ENCODE measurements around the gene THADA. TPM values are rescaled to one million over a fixed set of nuclear protein-coding genes. Genes with fewer than 3 reads are reported as not detected.

The THADA gene
- polyA plus RNA-seq, 4 donors = 6.3 to 13.5 (median 12.7) TPM

DNA sequence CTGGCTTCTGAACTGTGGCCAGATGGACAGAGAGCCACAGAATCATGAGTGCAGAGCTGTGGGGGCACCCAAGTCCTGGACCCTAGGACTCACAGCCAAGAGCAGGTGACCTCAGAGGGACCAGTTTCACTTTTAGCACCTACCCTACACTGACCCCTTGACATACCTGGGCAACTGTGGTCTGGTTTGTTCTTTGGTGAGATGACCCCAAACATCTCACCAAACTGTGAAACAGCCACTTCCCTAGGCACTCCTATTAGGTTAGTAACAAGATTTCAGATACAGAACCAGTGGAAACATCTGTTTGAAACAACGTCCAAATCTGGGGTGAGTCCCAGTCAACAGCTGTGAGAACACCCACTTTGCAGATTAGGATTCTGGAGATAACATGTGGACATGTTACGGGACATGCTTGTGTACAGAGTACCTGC, 367.5 kb downstream of the THADA start:
- Histone ChIP-seq H3K4me1 (ENCODE audit: control insufficient read depth in 3 of 3, insufficient read depth in 2 of 3, low read depth in 1 of 3, low read length in 2 of 3) (peaks cover 3 to 28% (median 5%) of the 10 kb centered on the region in 3 donors), H3K4me3 (ENCODE audit: low read depth in 1 of 3, low read length in 3 of 3) (no peak overlapping the region), H3K36me3 (ENCODE audit: control insufficient read depth in 3 of 3, insufficient read depth in 2 of 3, low read depth in 1 of 3, low read length in 3 of 3) (peaks cover 15 to 29% (median 18%) of the 10 kb centered on the region in 3 donors), H3K9me3 (ENCODE audit: control insufficient read depth in 2 of 2, insufficient read depth in 1 of 2, low read depth in 1 of 2, low read length in 1 of 2) (no peaks in the 10 kb centered on the region), H3K27me3 (ENCODE audit: control insufficient read depth in 3 of 3, insufficient read depth in 3 of 3, low read length in 3 of 3) (no peaks in the 10 kb centered on the region), H3K27ac (ENCODE audit: low read depth in 1 of 3, low read length in 2 of 3) (peak overlapping the region; percentile 93 to 100 (median 98))
- DNase-seq = peak; percentile 41 to 48
- FAIRE-seq = no peak
- WGBS, 3 donors = 6 to 26% (median 9%) methylated on average over 2 of the region's 2 CpGs

DNA sequence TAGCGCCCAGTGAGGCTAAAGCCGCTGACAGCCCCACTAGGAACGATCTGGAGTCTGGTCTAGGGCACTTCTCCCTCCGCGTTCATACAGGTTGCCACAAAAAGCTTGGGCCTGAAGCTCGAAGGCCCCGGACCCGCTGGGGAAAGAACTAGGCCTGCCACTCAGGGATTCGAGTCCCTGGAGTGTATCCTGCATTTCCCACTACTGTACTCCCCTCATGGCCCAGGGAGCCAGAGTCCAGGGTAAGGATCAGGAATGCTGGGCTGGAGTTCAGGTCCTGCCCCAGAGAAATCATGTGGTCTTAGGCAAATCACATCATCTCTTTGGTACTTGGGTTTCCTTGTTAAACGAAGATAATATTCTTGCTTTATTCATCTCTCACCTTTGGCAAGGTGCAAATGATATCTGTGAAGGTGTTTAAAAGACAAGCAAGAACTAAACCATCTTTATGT, 368.0 kb downstream of the THADA start:
- peak overlapping the region; percentile 93 to 100 (median 98) for H3K27ac ChIP-seq (ENCODE audit: low read depth in 1 of 3, low read length in 2 of 3)
- peaks cover 3 to 28% (median 5%) of the 10 kb centered on the region in 3 donors for H3K4me1 ChIP-seq (ENCODE audit: control insufficient read depth in 3 of 3, insufficient read depth in 2 of 3, low read depth in 1 of 3, low read length in 2 of 3)
- H3K4me3 ChIP-seq (ENCODE audit: low read depth in 1 of 3, low read length in 3 of 3) = peak overlapping the region; percentile 89 to 92 (median 91)
- FAIRE-seq (no peak), DNase-seq (peak in 1 of 2 donors; percentile 90)
- H3K36me3 ChIP-seq (ENCODE audit: control insufficient read depth in 3 of 3, insufficient read depth in 2 of 3, low read depth in 1 of 3, low read length in 3 of 3) = peaks cover 15 to 29% (median 18%) of the 10 kb centered on the region in 3 donors
- WGBS, 3 donors = 1 to 3% (median 2%) methylated on average over 10 of the region's 10 CpGs
- H3K9me3 ChIP-seq (ENCODE audit: control insufficient read depth in 2 of 2, insufficient read depth in 1 of 2, low read depth in 1 of 2, low read length in 1 of 2) = no peaks in the 10 kb centered on the region
- no peaks in the 10 kb centered on the region for H3K27me3 ChIP-seq (ENCODE audit: control insufficient read depth in 3 of 3, insufficient read depth in 3 of 3, low read length in 3 of 3)

DNA sequence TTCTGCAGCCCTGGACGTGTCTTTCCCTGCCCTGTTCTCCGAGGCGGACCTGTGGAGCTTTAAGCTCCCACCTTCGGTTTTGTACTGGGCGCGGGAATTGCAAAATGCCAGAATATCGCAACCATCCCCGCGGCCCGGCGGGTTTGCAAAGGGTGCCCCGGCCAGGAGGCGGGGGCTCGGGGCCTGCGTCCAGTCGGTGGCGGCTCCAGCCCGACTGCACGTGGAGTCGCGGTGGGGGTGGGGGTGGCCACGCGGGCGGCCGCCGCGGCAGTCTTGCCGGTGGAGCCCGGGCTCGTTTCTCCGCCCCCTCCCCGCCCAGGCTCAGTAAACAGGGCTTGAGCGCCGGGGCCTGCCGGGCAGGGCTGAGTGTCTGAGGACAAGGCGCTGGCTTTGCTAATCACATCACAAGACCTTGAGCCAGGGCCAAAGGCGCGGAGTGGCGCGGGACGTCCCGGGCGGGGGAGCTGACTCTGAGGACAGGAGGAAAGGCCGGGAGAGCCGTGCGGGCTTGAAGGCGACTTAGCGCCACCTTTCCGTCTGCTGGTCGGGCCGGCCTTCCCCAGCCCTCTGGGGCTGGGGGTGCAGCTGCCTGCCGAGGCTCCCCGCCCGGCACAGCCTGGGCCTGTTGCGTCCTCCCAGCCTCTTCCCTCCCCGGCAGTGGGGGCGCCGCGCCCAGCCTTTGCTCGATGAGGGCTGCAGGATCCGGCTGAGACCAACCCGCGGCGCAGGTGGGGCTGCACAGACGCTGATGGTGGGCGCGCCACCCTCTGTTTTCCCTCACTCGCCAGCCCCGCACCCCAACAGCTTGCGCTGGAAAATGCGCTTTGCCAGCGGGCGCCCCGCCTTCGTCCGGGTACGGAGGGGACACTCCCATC, 368.6 kb downstream of the THADA start:
- Histone ChIP-seq H3K9me3 (ENCODE audit: control insufficient read depth in 2 of 2, insufficient read depth in 1 of 2, low read depth in 1 of 2, low read length in 1 of 2) (no peaks in the 10 kb centered on the region), H3K27ac (ENCODE audit: low read depth in 1 of 3, low read length in 2 of 3) (peak overlapping the region; percentile 93 to 100 (median 98)), H3K27me3 (ENCODE audit: control insufficient read depth in 3 of 3, insufficient read depth in 3 of 3, low read length in 3 of 3) (no peaks in the 10 kb centered on the region), H3K4me1 (ENCODE audit: control insufficient read depth in 3 of 3, insufficient read depth in 2 of 3, low read depth in 1 of 3, low read length in 2 of 3) (peaks cover 3 to 28% (median 5%) of the 10 kb centered on the region in 3 donors), H3K4me3 (ENCODE audit: low read depth in 1 of 3, low read length in 3 of 3) (peak overlapping the region; percentile 89 to 92 (median 91)), H3K36me3 (ENCODE audit: control insufficient read depth in 3 of 3, insufficient read depth in 2 of 3, low read depth in 1 of 3, low read length in 3 of 3) (peaks cover 15 to 26% (median 18%) of the 10 kb centered on the region in 3 donors)
- DNase-seq = peak; percentile 97
- WGBS, 3 donors = 0 to 1% (median 0%) methylated on average over 52 to 77 of the region's 77 CpGs
- FAIRE-seq = no peak

DNA sequence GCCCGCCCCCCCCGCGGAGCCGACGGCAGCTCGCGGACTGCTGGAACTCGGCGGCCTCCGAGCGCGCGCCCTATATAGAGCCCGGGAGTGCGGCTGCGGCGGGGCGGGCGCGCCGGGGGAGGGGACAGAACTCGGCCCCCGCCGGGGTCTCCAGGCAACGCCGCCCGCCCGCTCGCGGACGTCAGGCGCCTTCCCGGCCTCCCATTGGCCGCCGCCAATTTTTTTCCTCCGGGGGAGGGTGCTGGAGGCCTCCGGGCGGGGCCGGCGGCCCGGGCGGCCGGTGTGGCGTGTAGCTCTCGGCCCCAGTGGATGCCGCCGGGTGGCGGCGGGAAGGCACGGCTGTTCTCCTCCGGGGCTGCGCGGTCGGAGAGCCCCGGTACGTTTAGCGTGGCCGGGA, 369.3 kb downstream of the THADA start, which contains the start of gene ZFP36L2:
TSS of gene ZFP36L2 (minus strand) at position 49 of the 397 bp plus-strand sequence. CDS start 291 bp downstream, outside the sequence.
- Histone ChIP-seq H3K27ac (ENCODE audit: low read depth in 1 of 3, low read length in 2 of 3) (peak within 1 kb of the TSS; percentile 93 to 100 (median 100)), H3K4me1 (ENCODE audit: control insufficient read depth in 3 of 3, insufficient read depth in 2 of 3, low read depth in 1 of 3, low read length in 2 of 3) (peaks cover 3 to 28% (median 5%) of the 10 kb centered on the region in 3 donors), H3K27me3 (ENCODE audit: control insufficient read depth in 3 of 3, insufficient read depth in 3 of 3, low read length in 3 of 3) (no peaks in the 10 kb centered on the region), H3K36me3 (ENCODE audit: control insufficient read depth in 3 of 3, insufficient read depth in 2 of 3, low read depth in 1 of 3, low read length in 3 of 3) (peaks cover 17 to 32% (median 18%) of the 10 kb centered on the region in 3 donors), H3K4me3 (ENCODE audit: low read depth in 1 of 3, low read length in 3 of 3) (peak within 1 kb of the TSS; percentile 91 to 92 (median 91)), H3K9me3 (ENCODE audit: control insufficient read depth in 2 of 2, insufficient read depth in 1 of 2, low read depth in 1 of 2, low read length in 1 of 2) (no peaks in the 10 kb centered on the region)
- WGBS, 3 donors = 0% methylated on average over 4 to 58 of the region's 58 CpGs
- DNase-seq = peak; percentile 96 to 99
- no peak for FAIRE-seq

DNA sequence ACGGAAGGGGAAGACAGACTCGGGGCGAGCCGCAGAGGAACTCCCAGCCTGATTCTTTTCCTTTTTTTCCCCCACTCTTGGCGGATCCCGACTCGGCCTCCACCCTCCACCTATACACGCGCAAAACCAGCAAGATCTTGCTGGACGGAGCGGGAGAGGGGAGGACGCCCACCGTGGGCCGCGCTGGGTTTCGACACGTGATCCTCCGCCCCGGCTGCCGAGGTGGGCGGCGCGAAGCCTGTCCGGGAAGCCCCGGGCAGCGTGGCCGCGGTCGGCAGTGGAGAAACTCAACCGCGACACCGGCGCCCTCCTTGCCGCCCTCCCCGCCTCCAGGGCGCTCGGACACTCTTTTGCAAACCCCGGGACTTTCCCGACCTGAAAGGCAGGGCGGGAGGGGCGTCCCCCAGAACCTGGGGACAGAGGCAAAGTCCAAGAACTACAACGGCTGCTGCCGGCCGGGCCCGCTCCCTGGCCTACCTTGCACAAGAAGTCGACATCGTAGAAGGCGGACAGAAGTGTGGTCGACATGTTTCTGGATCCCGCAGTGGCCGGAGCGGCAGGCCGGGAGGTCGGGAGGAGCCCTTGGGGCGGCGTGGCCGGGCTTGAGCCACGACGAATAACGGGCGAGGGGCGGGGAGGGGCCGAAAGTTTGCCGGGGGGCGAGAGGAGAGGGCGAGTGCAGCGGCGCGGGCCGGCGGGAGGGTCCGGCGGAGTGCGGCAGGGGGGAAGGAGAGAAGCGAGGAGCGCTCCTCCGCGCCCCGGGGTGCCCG, 369.9 kb downstream of the THADA start:
- H3K4me1 ChIP-seq (ENCODE audit: control insufficient read depth in 3 of 3, insufficient read depth in 2 of 3, low read depth in 1 of 3, low read length in 2 of 3) = peaks cover 3 to 32% (median 5%) of the 10 kb centered on the region in 3 donors
- peak in 1 of 2 donors; percentile 80 for DNase-seq
- peaks cover 17 to 35% (median 18%) of the 10 kb centered on the region in 3 donors for H3K36me3 ChIP-seq (ENCODE audit: control insufficient read depth in 3 of 3, insufficient read depth in 2 of 3, low read depth in 1 of 3, low read length in 3 of 3)
- WGBS, 3 donors = 0 to 1% (median 1%) methylated on average over 56 to 80 of the region's 80 CpGs
- H3K27ac ChIP-seq (ENCODE audit: low read depth in 1 of 3, low read length in 2 of 3) = peak overlapping the region; percentile 92 to 100 (median 98)
- H3K4me3 ChIP-seq (ENCODE audit: low read depth in 1 of 3, low read length in 3 of 3) = peak overlapping the region; percentile 87 to 92 (median 91)
- H3K27me3 ChIP-seq (ENCODE audit: control insufficient read depth in 3 of 3, insufficient read depth in 3 of 3, low read length in 3 of 3) = no peaks in the 10 kb centered on the region
- no peak for FAIRE-seq
- no peaks in the 10 kb centered on the region for H3K9me3 ChIP-seq (ENCODE audit: control insufficient read depth in 2 of 2, insufficient read depth in 1 of 2, low read depth in 1 of 2, low read length in 1 of 2)

DNA sequence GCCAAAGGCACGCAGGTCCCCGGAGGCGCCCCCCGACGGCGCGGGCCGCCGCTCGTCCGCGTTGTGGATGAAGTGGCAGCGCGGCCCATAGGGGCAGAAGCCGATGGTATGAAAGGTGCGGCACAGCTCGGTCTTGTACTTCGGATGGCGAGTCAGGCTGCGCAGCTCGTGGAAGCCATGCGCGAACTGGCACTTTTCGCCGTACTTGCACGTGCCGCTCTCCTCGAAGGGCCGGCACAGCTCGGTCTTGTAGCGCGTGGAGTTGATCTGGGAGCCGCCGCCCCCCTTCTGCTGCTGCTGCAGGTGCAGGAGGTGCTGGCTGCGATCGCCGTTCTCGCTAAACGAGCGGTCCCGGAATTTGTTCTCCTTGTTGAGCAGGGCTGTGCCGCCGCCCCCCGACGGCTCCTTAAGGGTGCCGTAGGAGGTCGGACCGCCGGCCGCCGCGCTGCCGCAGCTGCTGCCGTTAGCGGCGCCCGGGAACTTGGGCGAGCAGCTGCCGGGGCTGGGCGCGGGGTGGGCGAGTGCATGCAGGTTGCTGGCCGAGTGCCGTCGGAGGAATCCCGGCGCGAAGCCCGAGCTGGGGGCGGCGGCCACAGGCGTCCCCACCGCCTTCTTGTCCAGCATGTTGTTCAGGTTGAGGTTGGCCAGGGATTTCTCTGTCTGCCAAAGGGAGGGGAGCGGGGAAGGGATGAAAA, 370.6 kb downstream of the THADA start:
- H3K4me3 ChIP-seq (ENCODE audit: low read depth in 1 of 3, low read length in 3 of 3) = peak overlapping the region; percentile 87 to 92 (median 91)
- no peak for FAIRE-seq
- WGBS, 3 donors = 0 to 1% (median 1%) methylated on average over 66 to 74 of the region's 74 CpGs
- H3K9me3 ChIP-seq (ENCODE audit: control insufficient read depth in 2 of 2, insufficient read depth in 1 of 2, low read depth in 1 of 2, low read length in 1 of 2) = no peaks in the 10 kb centered on the region
- peak; percentile 46 to 80 for DNase-seq
- H3K27me3 ChIP-seq (ENCODE audit: control insufficient read depth in 3 of 3, insufficient read depth in 3 of 3, low read length in 3 of 3) = no peaks in the 10 kb centered on the region
- H3K36me3 ChIP-seq (ENCODE audit: control insufficient read depth in 3 of 3, insufficient read depth in 2 of 3, low read depth in 1 of 3, low read length in 3 of 3) = peaks cover 17 to 36% (median 18%) of the 10 kb centered on the region in 3 donors
- peak overlapping the region; percentile 92 to 100 (median 98) for H3K27ac ChIP-seq (ENCODE audit: low read depth in 1 of 3, low read length in 2 of 3)
- H3K4me1 ChIP-seq (ENCODE audit: control insufficient read depth in 3 of 3, insufficient read depth in 2 of 3, low read depth in 1 of 3, low read length in 2 of 3) = peaks cover 3 to 29% (median 5%) of the 10 kb centered on the region in 3 donors

DNA sequence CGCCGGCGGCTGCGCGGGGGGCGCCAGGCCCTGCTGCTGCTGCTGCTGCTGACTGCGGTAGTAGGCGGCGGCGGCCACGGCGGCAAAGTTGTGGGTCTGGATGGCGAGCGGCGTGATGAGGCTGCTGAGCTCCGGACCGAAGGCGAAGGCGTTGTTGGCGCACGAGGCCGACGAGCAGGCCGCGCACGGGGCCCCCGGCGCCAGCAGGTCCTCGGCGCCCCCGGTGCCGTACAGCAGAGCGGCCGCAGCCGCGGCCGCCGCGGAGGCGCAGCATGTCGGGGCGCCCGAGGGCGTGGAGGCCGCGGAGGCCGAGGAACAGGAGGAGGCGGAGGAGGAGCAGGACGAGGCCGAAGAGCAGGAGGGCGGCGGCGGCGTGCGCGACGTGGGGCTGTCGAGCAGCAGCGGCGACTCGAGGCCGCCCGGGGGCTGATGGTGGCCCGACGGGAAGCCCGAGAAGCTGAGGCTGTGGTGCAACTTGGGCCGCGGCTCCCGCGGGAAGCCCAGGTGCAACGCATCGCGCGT, 371.2 kb downstream of the THADA start:
- Histone ChIP-seq H3K4me1 (ENCODE audit: control insufficient read depth in 3 of 3, insufficient read depth in 2 of 3, low read depth in 1 of 3, low read length in 2 of 3) (peaks cover 3 to 32% (median 5%) of the 10 kb centered on the region in 3 donors), H3K27me3 (ENCODE audit: control insufficient read depth in 3 of 3, insufficient read depth in 3 of 3, low read length in 3 of 3) (no peaks in the 10 kb centered on the region), H3K4me3 (ENCODE audit: low read depth in 1 of 3, low read length in 3 of 3) (peak overlapping the region; percentile 87 to 92 (median 91)), H3K9me3 (ENCODE audit: control insufficient read depth in 2 of 2, insufficient read depth in 1 of 2, low read depth in 1 of 2, low read length in 1 of 2) (no peaks in the 10 kb centered on the region), H3K36me3 (ENCODE audit: control insufficient read depth in 3 of 3, insufficient read depth in 2 of 3, low read depth in 1 of 3, low read length in 3 of 3) (peaks cover 17 to 36% (median 18%) of the 10 kb centered on the region in 3 donors), H3K27ac (ENCODE audit: low read depth in 1 of 3, low read length in 2 of 3) (peak overlapping the region; percentile 92 to 100 (median 98))
- WGBS, 3 donors = 0 to 1% (median 0%) methylated on average over 45 to 74 of the region's 74 CpGs
- FAIRE-seq (no peak), DNase-seq (peak in 1 of 2 donors; percentile 71)

Data from small intestine (tissue), 7 donors.